DMS 273 treated with DMSO at 0.1 percent for 48 hours (cell line): ENCODE results near the gene ZNF212.
"Not testable (repeated sequence)": the region's sequence is repeated elsewhere in the genome, so short reads cannot be mapped to it uniquely, and the experiment has no call there.

Source experiments
- DNase-seq: peaks from one replicate; lab custom pipeline; 2025; lab: John Stamatoyannopoulos, UW

ZNF212 gene

DNA sequence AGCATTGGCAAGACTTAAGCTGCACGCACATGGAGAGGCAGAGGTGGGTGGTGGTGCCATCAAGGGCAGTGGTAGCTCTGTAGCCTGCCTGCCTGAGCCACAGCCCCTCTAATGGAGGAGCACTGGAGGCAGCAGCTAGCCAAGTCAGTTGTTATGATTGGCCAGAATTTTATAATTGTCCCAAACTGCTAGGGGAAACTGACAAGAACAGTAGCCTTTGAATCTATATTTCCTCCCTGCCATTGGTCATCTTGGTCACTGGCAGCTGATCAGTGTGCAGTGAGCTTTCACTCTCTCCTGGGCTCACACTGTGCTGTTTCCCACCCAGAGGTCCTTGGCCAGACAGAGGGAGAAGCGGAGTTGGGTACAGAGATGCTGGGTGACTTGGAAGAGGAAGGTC lies 12.9 kb downstream of the ZNF212 start:
- DNase-seq, result no peak

DNA sequence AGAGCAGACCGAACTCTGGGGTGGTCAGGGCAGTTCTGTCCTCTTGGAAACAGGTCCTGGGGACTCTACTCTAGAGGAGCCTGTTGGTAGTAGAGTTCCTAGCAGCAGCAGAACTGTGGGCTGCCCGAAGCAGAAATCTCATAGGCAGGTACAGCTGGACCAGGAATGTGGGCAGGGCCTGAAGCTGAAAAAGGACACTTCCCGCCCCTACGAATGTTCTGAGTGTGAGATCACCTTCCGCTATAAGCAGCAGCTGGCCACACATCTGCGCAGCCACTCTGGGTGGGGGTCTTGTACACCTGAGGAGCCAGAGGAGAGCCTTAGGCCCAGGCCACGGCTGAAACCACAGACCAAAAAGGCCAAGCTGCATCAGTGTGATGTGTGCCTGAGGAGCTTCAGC lies 14.2 kb downstream of the ZNF212 start:
- DNase-seq, result no peak

DNA sequence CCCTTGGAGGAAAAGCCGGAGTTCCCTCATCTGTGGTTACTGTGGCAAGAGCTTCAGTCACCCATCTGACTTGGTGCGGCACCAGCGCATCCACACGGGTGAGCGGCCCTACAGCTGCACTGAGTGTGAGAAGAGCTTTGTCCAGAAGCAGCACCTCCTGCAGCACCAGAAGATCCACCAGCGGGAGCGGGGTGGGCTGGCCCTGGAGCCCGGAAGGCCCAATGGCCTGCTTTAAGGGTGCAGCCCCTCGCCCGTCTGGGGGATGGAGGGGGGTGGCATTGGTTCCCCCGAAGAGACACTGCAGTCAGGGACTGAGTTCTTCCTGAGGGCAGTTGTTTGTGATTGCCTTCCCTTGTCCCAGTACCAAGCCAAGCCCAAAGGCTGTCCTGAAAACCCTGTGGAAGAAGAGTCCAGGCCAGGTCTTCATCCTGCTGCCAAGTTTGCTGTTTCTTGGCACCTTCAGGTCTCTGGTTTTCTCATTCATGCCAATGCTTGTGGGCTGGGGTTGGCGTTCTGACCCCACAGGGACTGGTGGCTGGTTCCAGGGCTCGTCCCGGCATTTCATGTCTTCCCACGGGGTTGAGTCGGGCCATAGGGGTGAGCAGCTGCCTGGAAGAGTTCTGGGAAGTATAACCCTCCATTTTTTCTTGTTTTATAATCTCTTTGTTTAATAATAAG lies 14.9 kb downstream of the ZNF212 start:
- no peak for DNase-seq

DNA sequence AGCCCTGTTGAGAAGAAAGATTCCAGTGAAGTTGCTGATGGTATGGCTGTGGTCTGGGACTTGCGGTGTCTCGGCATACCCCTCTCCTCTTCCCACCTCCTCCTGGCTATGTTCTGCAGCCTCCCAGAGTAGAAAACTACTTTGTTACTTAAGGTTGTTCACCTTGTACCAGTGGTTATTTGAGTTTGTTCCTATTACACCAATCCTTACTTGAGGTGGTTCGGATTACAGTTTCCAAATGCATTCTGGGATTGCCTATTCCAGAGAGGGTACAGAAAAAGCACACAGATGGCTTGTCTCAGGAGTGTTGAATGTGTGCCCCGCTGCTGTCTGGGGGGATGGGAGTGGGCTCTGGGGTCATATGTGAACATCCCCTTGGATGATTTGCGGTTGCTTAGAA lies 15.7 kb downstream of the ZNF212 start:
- no peak for DNase-seq

DNA sequence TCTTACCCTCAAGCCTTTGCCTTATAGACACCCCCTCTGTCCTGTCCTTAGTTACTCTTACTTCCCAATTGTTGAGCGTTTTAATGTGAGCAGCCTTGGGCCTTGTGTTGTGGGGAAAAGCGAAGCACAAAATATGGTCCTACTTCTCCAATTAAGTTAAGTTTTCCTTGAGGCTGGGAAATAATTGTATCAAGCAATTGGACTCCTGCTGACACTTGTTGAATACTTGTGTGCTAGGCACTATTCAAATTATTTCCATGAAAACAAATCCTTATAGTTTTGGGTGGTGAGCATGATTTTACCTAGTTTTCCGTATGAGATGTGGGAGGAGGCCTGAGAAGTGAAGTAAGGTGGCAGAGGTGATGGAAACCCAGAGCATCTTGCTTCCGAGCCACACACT lies 17.1 kb downstream of the ZNF212 start:
- no peak for DNase-seq

DNA sequence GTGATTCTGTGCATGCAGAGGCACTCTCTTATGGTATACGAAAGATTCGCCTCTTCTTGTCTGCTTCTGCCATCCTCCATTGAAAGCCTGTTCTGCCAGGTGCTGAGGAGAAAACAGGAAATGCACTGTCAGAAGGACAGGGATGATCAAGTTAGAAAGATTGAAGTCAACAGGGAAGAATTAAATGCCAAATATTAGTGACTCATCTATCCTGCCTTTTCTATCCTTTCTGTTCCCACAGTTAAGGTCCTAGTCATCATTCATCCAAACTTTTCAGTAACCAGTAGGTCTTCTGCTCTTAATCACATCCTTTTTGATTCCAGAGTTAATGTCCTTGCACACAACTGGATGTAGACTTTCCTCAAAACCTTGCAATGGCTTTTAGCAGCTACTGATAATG lies 17.7 kb downstream of the ZNF212 start:
- no peak for DNase-seq

DNA sequence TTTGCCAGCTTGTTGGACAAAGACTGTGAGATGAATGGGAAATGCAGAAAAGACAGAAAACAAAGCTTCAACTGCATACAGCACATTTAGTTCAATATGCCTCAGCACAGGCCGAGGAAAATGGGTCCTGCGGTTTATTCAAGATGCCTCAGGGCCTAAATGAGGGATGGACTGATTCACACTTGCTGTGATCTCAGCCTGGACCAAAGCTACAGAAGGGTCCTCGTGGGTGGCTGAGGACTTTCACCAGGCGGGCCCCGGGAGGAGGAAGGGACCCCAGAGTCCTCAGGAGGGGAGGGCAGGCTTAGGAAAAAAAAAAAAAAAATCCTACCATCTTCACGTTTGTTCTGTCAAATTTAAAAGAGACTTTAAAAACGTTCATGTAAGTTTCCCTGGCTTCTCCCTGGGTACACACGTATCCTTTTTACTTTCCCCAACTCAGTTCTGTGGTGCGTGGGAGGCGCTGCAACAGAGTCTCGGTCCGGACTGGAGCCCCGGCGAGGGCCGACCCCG lies 21.9 kb downstream of the ZNF212 start:
- no peak for DNase-seq

DNA sequence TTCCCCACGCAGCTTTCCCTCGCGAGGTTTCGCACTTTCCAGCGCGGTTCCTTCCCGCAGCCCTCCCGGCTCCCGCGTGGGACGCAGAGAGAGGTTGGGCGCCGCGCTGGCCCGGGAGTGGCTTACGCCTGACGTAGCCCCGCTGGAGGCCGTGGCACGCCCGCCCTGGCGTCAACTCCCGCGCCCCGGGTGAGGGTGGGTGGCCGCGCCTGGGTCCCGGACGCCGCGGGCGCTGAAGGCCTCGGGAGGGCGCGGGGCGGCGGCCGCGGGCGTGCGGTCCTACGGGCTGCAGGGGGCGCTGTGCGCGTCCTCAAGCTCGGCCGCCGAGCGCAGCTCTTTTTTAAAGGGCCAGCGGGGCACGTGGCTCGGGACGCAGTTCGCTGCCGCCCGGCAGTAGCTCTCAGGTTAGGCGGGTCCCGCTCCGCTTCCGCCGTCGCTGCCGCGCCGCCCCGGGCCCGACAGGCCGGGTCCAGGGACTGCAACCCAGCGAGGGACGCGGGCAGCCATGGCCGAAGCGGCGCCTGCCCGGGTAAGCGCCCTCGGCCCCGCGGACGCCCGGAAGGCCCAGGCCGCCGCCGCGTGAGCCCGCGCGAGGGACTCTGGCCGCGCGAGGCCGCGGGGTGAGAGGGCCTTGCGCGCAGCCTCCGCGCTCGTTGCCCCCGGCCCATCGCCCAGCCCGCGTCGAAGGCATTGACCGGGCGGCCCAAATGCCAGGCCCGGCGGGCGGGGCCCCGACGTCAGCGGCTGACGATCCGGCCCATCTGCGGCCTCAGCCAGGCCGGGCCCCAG lies 22.6 kb downstream of the ZNF212 start, which contains the start of gene ZNF783:
ZNF783 (plus strand) TSS at position 368 of the 789 bp plus-strand sequence; CDS start at position 506, 138 bp downstream.
- peak; percentile 82 for DNase-seq

DNA sequence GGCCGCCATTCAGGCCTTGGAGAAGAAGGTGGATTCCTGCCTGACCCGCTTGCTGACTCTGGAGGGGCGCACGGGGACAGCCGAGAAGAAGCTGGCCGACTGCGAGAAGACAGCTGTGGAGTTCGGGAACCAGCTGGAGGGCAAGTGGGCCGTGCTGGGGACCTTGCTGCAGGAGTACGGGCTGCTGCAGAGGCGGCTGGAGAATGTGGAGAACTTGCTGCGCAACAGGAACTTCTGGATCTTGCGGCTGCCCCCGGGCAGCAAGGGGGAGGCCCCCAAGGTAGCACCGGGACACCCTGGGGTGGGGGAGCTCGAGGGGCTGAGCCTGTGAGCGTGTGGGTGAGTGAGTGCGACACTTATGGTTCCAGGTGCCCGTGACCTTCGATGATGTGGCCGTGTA lies 27.0 kb downstream of the ZNF212 start:
- DNase-seq, result no peak

DNA sequence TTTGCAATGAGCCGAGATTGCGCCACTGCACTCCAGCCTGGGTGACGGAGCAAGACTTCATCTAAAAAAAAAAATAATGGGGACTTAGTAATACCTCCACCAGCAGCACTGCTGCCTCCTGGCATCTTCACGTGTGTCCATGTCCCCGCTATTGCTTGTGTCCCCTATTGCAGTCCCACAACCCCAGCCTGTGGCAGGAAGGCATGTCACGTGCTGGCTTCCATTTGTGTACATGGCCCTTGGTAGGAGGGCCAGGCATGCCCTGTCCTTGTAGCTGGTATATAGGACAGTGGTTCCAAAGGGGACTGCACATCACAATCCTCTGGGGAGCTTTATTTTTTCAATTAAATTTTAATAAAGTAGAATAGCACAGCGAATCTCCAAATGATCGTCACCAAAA lies 28.3 kb downstream of the ZNF212 start:
- no peak for DNase-seq

DNA sequence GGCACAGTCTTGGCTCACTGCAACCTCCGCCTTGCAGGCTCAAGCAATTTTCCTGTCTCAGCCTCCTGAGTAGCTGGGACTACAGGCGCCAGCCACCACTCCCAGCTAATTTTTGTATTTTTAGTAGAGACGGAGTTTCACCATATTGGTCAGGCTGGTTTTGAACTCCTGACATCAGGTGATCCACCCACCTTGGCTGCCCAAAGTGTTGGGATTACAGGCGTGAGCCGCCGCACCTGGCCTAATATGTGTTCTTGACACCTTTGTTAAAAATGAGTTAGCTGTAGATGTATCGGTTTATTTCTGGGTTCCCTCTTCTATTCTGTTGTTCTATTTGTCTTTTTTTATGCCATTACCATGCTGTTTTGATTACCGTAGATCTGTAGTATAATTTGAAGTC lies 35.0 kb downstream of the ZNF212 start:
- DNase-seq, result not testable (repeated sequence)

DNA sequence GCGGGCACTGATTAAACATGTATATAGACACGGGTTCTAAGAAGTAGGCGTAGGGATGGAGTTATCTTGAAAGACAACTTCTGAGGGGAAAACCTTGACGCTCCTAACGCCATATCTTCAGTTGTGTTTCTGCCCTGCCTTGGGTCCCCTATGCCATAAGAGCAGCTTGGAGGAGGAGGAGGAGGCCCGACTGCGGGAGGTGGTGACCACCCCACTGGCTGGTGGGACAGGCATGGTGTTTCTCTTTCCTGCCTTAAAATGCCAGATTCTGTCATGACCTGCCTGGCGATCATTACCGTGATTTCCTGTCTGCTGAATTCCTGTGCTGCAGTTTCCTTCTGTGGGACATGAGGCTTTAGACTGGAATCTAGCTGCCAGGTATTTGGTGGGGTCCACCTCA lies 38.4 kb downstream of the ZNF212 start:
- DNase-seq, result no peak

DNA sequence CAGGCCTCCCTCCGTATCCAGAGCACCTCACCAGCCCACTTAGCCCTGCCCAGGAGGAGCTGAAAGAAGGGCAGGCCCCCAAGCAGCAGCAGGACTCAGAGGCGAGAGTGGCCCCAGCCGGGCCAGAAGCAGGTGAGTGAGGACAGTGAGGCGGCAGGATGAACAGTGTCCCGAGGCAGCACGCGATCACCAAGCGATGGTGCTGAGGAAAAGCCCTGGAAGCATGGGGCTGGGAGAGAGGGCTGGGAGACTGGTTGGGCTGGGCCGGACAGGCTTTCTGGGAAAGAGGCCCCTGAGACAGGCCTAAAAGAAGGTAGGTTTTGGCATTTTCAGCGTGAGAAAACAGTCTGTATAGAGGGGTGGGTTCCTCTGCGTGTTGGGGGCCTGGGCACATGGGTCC lies 38.9 kb downstream of the ZNF212 start:
- no peak for DNase-seq

DNA sequence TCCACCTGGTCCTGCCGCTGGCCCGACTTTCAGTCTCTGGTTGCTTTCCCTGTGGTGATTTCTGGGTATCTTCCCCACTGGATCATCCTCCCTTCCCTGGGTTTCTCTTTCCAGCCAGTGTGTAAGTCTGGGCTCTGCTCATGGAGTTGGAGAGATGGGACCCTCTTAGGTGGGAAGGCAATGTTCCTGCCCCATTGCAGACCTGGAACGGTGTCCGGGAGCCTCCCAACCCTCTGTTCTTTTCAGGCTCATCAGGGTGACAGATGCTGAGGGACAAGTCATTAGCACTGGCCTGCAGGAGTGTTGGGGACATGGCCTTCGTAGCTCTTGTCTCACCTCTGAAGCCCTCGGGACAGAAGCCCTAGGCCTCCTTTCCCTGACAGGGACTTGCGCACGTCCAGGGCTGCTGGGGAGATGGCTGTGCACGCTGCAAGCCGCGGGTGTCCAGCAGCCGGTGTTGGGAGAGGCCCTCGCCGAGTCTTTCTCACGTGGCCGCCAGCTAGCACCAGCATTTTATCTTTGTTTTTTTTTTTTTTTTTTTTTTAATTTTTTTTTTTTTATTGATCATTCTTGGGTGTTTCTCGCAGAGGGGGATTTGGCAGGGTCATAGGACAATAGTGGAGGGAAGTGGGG lies 39.8 kb downstream of the ZNF212 start:
- no peak for DNase-seq

DNA sequence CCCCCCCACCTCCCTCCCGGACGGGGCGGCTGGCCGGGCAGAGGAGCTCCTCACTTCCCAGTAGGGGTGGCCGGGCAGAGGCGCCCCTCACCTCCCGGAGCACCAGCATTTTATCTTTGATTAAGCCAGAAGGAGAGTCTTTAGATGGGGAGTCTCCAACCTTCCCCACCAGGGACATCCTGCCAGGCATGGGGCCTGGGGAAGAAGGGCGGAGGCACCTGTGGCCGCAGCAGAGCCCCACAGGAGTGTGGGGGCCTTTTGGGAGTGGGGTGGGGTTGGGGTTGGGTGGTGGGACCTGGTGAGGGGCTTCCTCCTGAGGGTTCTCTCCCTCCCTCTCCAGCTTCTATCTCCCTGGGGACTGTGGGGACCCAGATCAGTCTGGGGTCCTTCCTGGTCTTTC lies 40.7 kb downstream of the ZNF212 start:
- no peak for DNase-seq

DNA sequence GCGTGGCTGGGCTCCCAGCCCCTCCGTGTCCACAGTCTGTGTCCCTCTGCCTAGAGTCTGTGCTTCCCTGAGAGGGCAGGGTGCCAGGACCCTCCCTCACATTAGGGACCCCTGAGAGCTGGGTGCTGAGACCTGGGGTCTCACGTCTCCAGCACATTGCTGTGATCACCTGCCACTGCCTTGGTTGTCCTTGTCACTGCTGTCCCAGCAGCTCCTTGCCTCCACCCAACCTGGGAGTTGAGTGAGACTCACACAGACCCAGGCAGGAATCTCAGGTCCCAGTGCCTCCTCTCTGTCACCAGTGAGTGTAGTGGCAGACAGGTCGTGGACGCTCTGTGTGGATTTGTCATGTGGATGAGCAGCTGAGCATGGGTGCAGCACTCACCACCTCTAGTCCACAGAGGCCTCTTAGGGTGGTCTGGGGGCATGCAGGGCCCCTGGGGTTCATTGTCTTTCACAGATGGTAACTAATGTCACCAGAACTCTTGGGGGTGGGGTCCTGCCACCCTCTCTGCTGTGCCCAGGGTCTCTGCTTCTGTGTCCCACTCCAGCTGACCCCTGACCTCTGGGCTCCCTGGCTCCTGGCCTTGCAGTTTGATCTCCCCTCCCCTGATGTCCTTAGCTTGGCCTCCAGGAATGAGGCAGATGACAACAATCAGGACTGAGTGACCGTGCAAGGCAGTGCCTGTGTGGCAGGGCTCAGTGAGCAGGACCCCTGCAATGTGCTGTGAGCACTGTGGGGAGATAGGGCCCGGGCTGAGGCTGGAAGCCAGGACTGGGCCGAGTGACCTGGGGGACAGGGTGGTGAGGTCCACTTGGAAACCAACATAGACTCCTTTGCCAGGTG lies 41.4 kb downstream of the ZNF212 start:
- no peak for DNase-seq

DNA sequence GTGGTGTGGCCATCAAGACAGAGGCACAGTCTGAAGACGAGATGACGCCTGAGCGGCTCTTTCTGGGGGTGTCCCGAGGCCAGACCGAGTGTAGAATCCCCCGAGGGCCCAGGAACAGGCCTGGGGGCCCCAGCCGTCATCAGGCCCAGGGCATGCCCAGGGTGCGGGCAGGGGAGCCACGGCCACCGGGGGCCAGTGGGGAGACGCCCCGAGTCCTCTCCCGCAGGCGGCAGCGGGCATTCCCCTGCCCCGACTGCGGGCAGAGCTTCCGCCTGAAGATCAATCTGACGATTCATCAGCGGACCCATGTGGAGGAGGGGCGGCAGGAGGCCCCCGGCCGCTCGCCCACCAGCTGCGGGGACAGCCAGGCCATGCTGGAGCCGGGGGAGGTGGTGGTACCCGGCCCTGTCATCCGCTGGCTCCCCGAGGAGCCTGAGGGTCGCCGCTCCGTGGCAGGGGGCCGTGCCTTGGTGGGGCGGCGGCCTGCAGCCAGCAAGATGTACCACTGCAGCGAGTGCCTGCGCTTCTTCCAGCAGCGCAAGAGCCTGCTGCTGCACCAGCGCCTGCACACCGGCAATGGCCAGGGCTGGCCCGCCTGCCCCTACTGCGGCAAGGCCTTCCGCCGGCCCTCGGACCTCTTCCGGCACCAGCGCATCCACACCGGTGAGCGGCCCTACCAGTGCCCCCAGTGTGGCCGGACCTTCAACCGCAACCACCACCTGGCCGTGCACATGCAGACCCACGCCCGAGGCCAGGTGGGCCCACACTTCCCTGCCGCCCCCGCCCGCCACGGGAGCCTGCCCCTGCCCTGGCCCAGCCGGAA lies 42.3 kb downstream of the ZNF212 start:
- no peak for DNase-seq

DNA sequence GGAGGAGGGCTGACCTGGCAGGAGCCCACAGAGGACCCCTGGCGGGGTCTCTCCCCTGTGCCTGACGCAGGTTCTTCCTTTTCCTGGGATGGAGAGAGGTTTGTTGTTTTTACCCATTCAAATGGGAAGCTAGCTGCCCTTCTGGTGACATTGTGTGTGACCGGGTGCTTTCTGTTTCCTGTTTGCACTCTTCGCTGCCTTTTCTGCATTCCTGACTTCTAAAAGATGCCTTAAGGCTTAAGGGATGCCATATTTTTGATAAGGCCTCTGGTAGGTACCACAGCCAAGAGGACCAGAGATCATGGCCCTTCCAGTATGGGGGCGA lies 42.8 kb downstream of the ZNF212 start:
- no peak for DNase-seq

DNA sequence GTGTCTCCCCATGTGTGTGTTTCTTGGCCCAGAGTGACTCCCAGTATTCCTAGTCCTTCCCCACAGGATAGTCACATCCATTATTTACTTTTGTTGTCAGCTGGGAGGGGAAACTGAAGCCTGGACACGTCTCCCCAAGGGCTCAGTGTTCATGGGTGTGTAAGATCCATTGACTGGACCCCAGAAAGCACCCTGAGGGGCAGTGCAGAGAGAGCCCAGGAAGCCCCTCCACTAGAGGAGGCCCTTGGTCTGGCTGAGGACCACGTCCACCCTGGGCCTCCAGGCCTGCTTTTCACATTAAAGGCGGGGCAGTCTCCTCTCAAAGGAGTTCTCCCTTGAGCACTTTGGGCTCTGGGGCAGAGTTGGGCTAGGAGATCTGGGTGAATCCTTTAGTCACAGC lies 43.9 kb downstream of the ZNF212 start:
- no peak for DNase-seq

DNA sequence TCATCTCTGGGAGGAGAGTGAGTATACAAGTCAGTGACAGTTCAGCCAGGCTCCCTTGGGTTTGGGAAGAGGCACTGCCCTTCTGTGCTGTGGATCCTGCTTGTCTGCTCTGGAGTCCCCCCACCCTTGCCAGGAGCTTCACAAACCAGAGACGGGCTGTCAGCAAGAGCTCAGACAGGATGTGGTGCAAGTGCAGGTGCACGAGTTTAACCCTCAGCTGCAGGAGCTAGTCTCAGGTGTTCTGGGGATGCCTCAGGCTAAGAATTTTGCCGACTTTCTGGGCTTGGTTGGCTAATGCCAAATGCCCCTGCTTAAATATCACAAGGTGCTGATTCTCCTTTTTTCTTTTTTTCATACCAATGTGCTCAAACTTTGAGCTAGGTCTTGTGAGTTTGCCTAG lies 44.9 kb downstream of the ZNF212 start:
- DNase-seq, result no peak

DNA sequence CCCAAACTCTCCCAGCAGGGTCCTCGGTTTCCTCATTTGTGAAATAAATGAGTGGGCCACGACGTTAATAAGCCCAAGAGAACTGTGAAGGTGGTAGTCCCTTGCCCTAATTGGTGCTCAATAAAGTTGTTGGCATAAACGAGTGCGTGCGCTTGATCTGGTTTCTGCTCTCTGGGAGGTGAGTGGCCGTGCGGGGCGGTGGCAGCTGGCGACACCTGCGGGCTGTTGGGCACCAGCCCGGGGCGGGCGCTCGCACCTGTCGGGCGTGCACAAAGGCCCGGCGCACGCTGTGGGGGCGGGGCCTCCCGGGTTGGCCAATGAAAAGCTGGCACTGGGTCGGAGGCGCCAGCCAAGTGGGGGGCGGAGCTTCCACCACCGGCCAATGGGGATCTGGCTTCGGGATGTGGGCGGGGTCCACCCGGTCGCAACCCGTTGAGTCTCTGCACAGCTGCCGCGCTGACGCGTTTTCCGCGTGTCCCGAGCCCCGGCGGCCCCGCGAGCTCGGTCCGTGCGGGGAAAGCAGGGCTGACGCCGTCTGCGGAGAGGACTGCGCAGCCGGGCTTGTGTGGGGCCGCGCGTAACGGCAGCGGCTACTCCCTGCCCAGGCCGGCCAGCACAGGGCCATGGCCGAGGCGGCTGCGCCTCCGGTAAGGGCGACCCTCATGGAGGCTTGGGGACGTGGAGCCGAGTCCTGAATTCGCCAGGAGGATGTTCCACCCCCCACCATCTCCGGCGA lies 45.6 kb downstream of the ZNF212 start:
- peak; percentile 96 for DNase-seq
